CD4-positive, alpha-beta T cell treated with Interleukin-17A for 4 hours (primary cell): ENCODE measurements around the gene PLSCR3.

Experiments
- DNase-seq: peaks from one replicate; pipeline ENCODE4 v3.0.0-alpha.2; 2020; ENCODE audit warnings: mixed read lengths

PLSCR3 gene

DNA sequence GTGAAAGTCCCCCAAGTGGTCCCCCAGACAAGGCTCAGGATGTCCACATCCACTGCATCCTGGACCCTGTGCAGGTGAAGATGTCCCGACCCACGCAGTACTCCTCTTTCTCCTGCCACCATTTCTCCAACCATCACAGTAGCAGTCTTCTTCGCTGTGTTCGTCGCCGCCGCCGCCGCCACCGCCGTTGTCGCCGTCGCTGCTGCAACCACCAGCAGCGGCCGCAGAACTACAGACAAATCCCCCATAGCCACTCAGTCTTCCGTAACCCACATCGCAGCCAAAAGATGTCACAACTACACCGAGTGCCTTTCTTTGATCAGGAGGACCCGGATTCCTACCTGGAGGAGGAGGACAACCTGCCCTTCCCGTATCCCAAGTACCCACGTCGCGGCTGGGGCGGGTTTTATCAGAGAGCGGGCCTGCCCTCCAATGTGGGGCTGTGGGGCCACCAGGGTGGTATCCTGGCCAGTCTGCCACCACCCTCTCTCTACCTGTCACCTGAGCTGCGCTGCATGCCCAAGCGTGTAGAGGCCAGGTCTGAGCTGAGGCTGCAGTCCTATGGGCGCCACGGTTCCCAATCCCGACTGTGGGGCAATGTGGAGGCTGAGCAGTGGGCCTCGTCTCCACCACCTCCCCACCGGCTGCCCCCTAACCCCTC is 32.0 kb upstream of the PLSCR3 start:
- no peak for DNase-seq

GRCh38 chr17:7425756-7426155 is 31.4 kb upstream of the PLSCR3 start:
- DNase-seq, result no peak

DNA sequence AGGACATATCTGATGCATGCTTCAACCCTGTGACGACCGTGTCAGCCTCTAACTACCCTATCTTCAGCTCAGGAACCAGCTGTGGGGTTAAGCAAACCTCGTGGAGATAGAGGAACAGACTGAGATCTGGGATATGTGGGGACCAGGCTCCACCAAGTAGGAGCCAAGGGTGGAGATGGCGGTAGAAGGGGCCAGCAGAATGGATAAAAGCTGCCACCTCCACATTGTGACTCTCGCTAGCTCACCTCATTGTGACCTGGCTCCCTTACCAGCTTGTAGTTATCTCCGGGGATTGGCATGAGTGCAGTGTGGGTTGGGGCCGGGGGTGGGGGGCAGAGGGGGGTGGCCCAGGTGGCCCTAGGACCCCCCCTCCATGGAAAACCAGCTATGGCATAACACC is 31.0 kb upstream of the PLSCR3 start, which contains the start of gene SPEM2:
SPEM2 (plus strand) TSS at position 301 of the 400 bp plus-strand sequence; CDS start at position 374, 73 bp downstream.
- DNase-seq, result no peak

GRCh38 chr17:7423679-7424078 is 29.4 kb upstream of the PLSCR3 start:
- DNase-seq, result no peak

DNA sequence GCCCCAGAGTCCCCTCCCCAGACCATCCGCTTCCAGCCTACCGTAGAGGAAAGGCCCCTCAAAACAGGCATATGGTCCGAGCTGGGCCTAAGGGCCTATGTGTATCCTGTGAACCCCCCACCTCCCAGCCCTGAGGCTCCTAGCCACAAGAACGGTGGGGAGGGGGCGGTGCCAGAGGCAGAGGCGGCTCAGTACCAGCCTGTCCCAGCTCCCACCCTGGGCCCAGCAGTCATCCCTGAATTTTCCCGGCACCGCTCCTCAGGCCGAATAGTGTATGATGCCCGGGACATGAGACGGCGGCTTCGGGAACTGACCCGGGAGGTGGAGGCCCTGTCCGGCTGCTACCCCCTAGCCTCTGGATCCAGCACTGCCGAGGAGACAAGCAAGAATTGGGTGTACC is 26.9 kb upstream of the PLSCR3 start:
- no peak for DNase-seq

GRCh38 chr17:7419819-7420610 is 25.7 kb upstream of the PLSCR3 start, which contains the start of gene SPEM1:
Gene SPEM1, plus strand, starts transcription at chr17:7420324. Its CDS starts 61 bp downstream, at chr17:7420385.
- no peak for DNase-seq

DNA sequence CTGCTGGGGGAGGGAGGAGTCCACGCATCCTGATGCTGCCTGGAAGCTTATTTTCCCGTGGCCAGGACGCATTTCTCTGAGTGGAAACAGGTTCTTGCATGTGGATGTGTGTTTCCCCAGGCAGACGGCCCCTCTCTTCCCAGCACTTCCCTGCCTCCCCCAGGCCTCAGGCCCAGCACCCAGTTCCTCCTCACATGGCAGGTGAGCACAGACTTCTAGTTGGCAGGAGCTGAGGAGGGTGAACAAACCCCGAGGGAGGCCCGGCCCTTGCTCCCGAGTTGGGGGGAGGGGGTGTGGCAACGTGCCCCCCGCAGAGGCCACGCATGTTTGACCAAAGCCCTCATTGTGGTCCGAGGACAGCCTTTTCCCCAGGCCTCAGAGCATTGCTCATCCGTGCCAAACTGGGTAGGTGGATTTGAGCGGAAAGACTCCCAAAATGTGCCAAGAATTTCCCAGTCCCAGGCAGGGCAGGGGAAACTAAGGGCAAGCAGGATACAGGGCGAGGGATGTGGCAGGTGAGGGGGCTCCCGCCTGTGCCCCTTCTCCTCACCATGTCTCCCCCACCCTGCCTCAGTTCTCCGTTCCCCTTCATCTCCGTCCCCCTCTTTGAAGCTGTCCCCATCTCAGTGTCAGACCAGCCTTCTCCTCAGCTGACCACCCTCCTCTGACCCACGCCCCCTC is 24.3 kb upstream of the PLSCR3 start:
- DNase-seq, result no peak

- no peak for DNase-seq
Observed at GRCh38 chr17:7417056-7417655, 22.8 kb upstream of the PLSCR3 start.

DNA sequence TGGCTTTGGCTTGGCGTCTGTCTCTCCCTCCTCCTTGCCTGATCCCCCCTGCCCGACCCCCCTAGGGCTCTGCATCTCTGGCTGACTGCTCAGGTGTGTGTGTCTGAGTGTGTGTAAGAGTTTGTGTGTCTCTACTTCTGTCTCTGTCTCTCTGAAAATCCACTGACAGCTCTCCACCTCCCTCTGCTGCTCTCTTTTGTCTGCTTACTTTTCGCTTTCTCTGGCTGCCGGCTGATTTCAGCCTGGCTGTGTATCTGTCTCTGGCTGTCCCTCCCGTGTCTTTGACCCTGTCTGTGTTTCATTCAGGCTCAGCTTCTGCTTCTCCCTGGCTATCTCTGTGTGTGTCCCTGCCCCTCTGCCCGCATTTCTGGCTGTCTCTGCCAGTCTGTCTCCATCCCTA is 22.0 kb upstream of the PLSCR3 start:
- peak; percentile 21 for DNase-seq

- no peak for DNase-seq
Observed at GRCh38 chr17:7415784-7416183, 21.5 kb upstream of the PLSCR3 start.

DNA sequence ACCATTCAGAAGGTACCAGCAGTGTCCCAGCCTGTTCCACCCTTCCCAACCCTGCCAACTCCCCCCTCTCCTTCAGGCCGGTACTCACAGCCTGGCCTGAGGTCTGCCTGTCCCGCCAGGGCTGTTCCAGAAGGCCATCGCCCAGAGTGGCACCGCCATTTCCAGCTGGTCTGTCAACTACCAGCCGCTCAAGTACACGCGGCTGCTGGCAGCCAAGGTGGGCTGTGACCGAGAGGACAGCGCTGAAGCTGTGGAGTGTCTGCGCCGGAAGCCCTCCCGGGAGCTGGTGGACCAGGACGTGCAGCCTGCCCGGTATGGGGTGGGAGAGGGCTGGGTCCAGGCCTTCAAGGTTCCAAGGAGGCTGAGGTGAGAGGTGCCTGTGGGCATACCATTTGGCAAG is 20.5 kb upstream of the PLSCR3 start:
- DNase-seq, result no peak

DNA sequence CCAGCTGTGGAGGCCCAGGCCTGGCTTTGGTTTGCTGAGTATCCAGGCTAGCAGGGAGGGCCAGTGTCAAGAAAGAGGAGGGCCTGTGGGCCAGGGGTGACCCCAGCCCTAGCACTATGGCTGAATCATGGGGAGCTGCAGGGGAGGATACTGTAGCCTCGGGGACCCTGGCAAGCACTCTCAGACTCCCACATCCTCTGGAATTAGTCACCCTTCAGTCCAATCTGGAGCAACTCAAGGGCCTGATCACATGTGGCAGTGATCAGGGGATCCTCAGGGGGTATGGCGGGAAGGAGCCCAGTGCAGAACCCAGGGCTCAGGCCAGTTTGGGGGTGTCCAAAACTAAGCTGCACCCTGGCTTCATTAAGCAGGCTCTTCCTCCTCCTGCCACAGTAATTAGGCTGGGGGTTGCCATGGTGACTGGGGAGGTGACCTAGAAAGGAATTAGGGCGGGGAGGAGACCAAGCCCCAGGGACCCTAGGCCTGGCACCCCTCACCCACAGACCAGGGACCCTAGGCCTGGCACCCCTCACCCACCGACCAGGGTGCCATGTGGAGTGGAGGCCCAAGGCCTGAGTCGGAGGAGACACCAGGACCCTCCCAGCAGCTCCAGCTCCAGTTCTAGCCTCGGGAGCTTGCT is 19.1 kb upstream of the PLSCR3 start:
- DNase-seq, result no peak

DNA sequence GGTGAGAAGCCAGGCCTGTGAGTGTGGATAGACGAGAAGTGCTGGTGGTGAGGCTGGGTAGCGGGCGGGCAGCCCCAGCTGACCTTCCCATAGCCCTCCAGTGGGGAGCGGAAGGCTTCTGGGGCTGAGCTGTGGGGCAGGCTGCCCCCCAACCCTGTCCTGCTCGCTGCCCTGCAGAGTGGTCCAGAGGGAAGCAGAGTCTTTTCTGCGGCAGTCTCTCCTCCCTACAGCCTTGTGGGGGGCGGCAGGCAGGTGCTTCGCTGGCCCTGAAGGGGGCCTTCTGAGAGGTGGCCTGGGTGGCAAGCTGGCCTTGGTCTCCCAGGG is 17.1 kb upstream of the PLSCR3 start:
- DNase-seq, result no peak

DNA sequence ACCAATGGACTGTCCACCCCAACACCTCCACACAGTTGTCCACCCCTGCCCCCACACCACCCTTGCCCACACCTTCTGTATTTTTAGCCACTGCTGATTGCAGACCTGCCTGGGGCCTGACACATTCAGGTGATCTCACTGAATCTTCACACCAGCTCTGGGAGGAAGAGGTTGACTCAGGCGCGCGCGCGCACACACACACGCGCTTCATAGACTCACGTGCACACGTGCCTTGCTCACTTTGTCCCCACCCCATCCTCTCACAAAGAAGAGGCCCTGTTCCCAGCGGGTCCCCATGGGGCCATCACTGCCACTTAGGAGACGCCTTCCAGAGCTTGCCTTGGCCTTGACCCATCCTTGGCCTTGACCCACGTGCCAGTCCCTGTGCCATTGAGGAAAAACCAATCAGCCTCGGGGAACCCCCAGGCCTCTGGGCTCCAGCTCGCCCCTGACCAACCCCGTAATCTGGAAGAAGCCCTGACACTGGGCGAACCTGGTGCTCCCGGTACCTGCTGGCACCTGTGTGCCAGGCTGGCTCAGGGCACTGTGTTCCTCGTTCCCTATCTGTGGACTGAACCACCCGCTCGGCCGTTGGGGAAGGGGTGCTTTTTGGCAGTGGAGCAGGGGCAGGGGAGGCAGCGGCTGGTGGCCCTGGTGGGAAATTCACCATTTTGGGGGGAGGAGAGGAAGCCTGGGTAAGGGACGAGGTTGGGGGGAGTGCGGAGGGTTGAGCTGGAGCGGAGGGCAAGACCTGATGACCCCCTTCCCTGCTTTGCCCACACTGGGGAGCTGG is 16.5 kb upstream of the PLSCR3 start:
- no peak for DNase-seq

- no peak for DNase-seq
Observed at GRCh38 chr17:7409716-7410115, 15.4 kb upstream of the PLSCR3 start.

GRCh38 chr17:7408863-7409262 is 14.5 kb upstream of the PLSCR3 start:
- DNase-seq, result no peak

DNA sequence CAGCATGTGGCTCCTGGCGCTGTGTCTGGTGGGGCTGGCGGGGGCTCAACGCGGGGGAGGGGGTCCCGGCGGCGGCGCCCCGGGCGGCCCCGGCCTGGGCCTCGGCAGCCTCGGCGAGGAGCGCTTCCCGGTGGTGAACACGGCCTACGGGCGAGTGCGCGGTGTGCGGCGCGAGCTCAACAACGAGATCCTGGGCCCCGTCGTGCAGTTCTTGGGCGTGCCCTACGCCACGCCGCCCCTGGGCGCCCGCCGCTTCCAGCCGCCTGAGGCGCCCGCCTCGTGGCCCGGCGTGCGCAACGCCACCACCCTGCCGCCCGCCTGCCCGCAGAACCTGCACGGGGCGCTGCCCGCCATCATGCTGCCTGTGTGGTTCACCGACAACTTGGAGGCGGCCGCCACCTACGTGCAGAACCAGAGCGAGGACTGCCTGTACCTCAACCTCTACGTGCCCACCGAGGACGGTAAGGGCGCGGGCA is 14.0 kb upstream of the PLSCR3 start:
- DNase-seq, result peak; percentile 52

- DNase-seq, result no peak
Observed at GRCh38 chr17:7407485-7408251, 13.3 kb upstream of the PLSCR3 start, which contains the start of gene NLGN2. Gene NLGN2, plus strand, starts transcription at chr17:7407845. Its CDS starts 411 bp downstream, at chr17:7408256.

DNA sequence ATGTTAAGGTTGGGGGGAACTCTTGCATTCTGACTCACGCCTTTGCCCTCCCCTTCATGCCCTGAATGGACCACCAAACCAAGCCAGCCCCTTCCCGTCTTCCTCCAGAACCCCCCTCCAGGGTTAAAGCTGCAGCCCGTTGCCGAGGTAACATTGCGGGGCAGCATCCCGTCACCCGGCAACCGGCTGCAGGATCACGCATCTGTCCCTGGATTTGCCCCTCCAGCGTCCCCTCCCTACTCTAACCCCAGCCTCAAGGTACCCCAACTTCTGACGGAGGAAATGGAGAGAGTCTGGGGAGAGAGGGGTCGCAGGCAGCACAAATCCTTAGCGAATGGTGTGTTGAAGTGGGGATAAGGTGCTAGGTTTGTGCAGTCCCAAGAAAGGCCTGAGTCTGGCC is 12.8 kb upstream of the PLSCR3 start:
- no peak for DNase-seq

- no peak for DNase-seq
Observed at GRCh38 chr17:7406235-7406825, 12.0 kb upstream of the PLSCR3 start.
